HG03103 (cell line): ENCODE data around the gene COX8A.
"Not testable (repeated sequence)": the region's sequence is repeated elsewhere in the genome, so short reads cannot be mapped to it uniquely, and the experiment has no call there.

Experiments
- ATAC-seq: cut with Tn5 transposase; IDR thresholded peaks from one replicate; pipeline ENCODE4 v1.9.1; 2021; ENCODE audit warnings: low read depth; ENCODE audit not compliant: unreplicated experiment

COX8A gene

GRCh38 chr11:63974259-63975143 is at the start of gene COX8A:
TSS of gene COX8A (plus strand) at chr11:63974620. CDS start at chr11:63974681, 61 bp downstream.
- peak; percentile 95 for ATAC-seq

- no peak for ATAC-seq
These were observed 44.8 kb upstream of the COX8A start for GRCh38 chr11:63929616-63930015.

GRCh38 chr11:63931045-63931444 is 43.4 kb upstream of the COX8A start:
- ATAC-seq = no peak

- no peak for ATAC-seq
These were observed 42.5 kb upstream of the COX8A start for GRCh38 chr11:63931876-63932275.

GRCh38 chr11:63933459-63933858 is 41.0 kb upstream of the COX8A start:
- no peak for ATAC-seq

GRCh38 chr11:63937713-63938478 is 36.5 kb upstream of the COX8A start:
- ATAC-seq = peak; percentile 17

GRCh38 chr11:63938479-63939396 is 35.7 kb upstream of the COX8A start, which contains the start of gene NAA40:
TSS of gene NAA40 (plus strand) at chr11:63939002. CDS start at chr11:63939097, 95 bp downstream.
- peak; percentile 87 for ATAC-seq

- ATAC-seq = no peak
These were observed 35.0 kb upstream of the COX8A start for GRCh38 chr11:63939397-63939891.

- ATAC-seq = no peak
These were observed 33.6 kb upstream of the COX8A start for GRCh38 chr11:63940786-63941185.

GRCh38 chr11:63941901-63942300 is 32.5 kb upstream of the COX8A start:
- ATAC-seq = no peak

GRCh38 chr11:63942803-63943202 is 31.6 kb upstream of the COX8A start:
- ATAC-seq = no peak

GRCh38 chr11:63944987-63945386 is 29.4 kb upstream of the COX8A start:
- ATAC-seq = no peak

- no peak for ATAC-seq
These were observed 28.8 kb upstream of the COX8A start for GRCh38 chr11:63945477-63946163.

- ATAC-seq = no peak
These were observed 22.5 kb upstream of the COX8A start for GRCh38 chr11:63951779-63952536.

- ATAC-seq = no peak
These were observed 21.9 kb upstream of the COX8A start for GRCh38 chr11:63952570-63952969.

GRCh38 chr11:63958008-63958407 is 16.4 kb upstream of the COX8A start:
- ATAC-seq = no peak

- ATAC-seq = no peak
These were observed 12.6 kb upstream of the COX8A start for GRCh38 chr11:63961608-63962412.

GRCh38 chr11:63963895-63964294 is 10.5 kb upstream of the COX8A start:
- ATAC-seq = not testable (repeated sequence)
